Activated CD4-positive, alpha-beta T cell treated with anti-CD3 and anti-CD28 coated beads for 36 hours (primary cell): ENCODE measurements around the gene ALDOC. TPM values are rescaled to one million over a fixed set of nuclear protein-coding genes. Genes with fewer than 3 reads are reported as not detected.

Experiments
- ATAC-seq: fragments of 200-7000 bp; cut with Tn5 transposase; one replicate; pipeline ENCODE4 v1.10.0; 2021; ENCODE audit warnings: mild to moderate bottlenecking, moderate library complexity
- CTCF ChIA-PET: fragments of 350-600 bp; sonication (Branson Sonifier 250); formaldehyde crosslinking; loops from one replicate; lab custom pipeline; 2021; ENCODE audit warnings: antibody characterized with exemption; lab: Charles Lee
- POLR2A ChIA-PET: fragments of 350-600 bp; sonication (Branson Sonifier 250); formaldehyde crosslinking; loops from one replicate; lab custom pipeline; 2021; ENCODE audit warnings: antibody characterized with exemption, inconsistent platforms; lab: Charles Lee
- DNase-seq: peaks from one replicate; pipeline ENCODE4 v3.0.0-alpha.2; 2020
- H3K27ac Mint-ChIP-seq: one replicate; pipeline ENCODE4 v1.8.0; 2021; ENCODE audit warnings: mixed read lengths
- H3K27me3 Mint-ChIP-seq: one replicate; pipeline ENCODE4 v1.8.0; 2021; ENCODE audit warnings: mixed read lengths
- H3K36me3 Mint-ChIP-seq: one replicate; pipeline ENCODE4 v1.8.0; 2021; ENCODE audit warnings: low read depth, mixed read lengths
- H3K4me1 Mint-ChIP-seq: one replicate; pipeline ENCODE4 v1.8.0; 2021; ENCODE audit warnings: mixed read lengths
- H3K4me3 Mint-ChIP-seq: one replicate; pipeline ENCODE4 v1.8.0; 2021; ENCODE audit warnings: mild to moderate bottlenecking, moderate library complexity, mixed read lengths
- H3K9me3 Mint-ChIP-seq: one replicate; pipeline ENCODE4 v1.8.0; 2021; ENCODE audit warnings: low read depth, mixed read lengths
- intact Hi-C, 2 experiments: fragments of 100-400 bp; cut with DNase I in 1 of 2; cut with micrococcal nuclease in 1 of 2; formaldehyde crosslinking; loops; one replicate each; pipeline versions ENCODE4 v1.14.2 to v1.15.1; 2022 to 2024; cut with DNase I, micrococcal nuclease
- total RNA-seq, 2 experiments: library from RNA; stranded (reverse); gene quantifications; one replicate each; pipeline ENCODE4 v1.2.3, GENCODE V29; 2021

ALDOC gene
- total RNA-seq, 2 experiments from 2014 or later: 131 to 133 TPM

GRCh38 chr17:28523876-28524275, 52.8 kb downstream of the ALDOC start:
- ATAC-seq (no peak), DNase-seq (no peak)
- ChIA-PET POLR2A (no interaction called here), CTCF (no interaction called here)
- H3K27ac Mint-ChIP-seq: no peak overlapping the region
- H3K4me1 Mint-ChIP-seq: no peaks in the 10 kb centered on the region
- no peaks in the 10 kb centered on the region for H3K27me3 Mint-ChIP-seq
- intact Hi-C loops: no loop called here
- H3K4me3 Mint-ChIP-seq: no peak overlapping the region
- H3K9me3 Mint-ChIP-seq: no peaks in the 10 kb centered on the region
- no peaks in the 10 kb centered on the region for H3K36me3 Mint-ChIP-seq

GRCh38 chr17:28523186-28523585, 53.5 kb downstream of the ALDOC start:
- Mint-ChIP-seq H3K27me3 (no peaks in the 10 kb centered on the region), H3K9me3 (no peaks in the 10 kb centered on the region), H3K27ac (no peak overlapping the region), H3K36me3 (no peaks in the 10 kb centered on the region), H3K4me3 (no peak overlapping the region), H3K4me1 (no peaks in the 10 kb centered on the region)
- no peak for ATAC-seq
- POLR2A ChIA-PET: no interaction called here
- CTCF ChIA-PET: no interaction called here
- no peak for DNase-seq
- intact Hi-C loops: no loop called here

Other genes starting within 250 kb of the ALDOC start
- 10 to 100 TPM; 12.9 to 17.3 TPM for gene IFT20, start 241.4 kb downstream of the ALDOC start, total RNA-seq
- gene TNFAIP1, start 241.1 kb downstream of the ALDOC start, total RNA-seq: 10 to 100 TPM; 25.5 to 26.1 TPM
- 10 to 100 TPM; 84.9 to 98.4 TPM for gene POLDIP2, start 219.4 kb downstream of the ALDOC start, total RNA-seq
- gene SEBOX, start 211.7 kb downstream of the ALDOC start, total RNA-seq: not detected
- gene VTN, start 206.6 kb downstream of the ALDOC start, total RNA-seq: under 1 TPM in 1 of 2 experiments, not detected in 1; 0.21 TPM
- gene SARM1, start 205.2 kb downstream of the ALDOC start, total RNA-seq: 10 to 100 TPM; 18.1 to 21.9 TPM
- 1 to 10 TPM; 3.0 to 4.0 TPM for gene SLC46A1, start 170.7 kb downstream of the ALDOC start, total RNA-seq
- not detected for gene SLC13A2, start 103.3 kb downstream of the ALDOC start, total RNA-seq
- gene FOXN1, start 70.5 kb downstream of the ALDOC start, total RNA-seq: not detected
- 10 to 100 TPM; 35.9 to 48.7 TPM for gene UNC119, start 24.3 kb downstream of the ALDOC start, total RNA-seq
- gene PIGS, start 5.4 kb downstream of the ALDOC start, total RNA-seq: 10 to 100 TPM; 38.7 to 41.4 TPM
- gene SPAG5, start 22.1 kb upstream of the ALDOC start, total RNA-seq: 100 to 1,000 TPM; 142 to 165 TPM
- gene RSKR, start 37.3 kb upstream of the ALDOC start, total RNA-seq: 10 to 100 TPM; 17.6 to 21.4 TPM
- gene BLTP2, start 68.3 kb upstream of the ALDOC start, total RNA-seq: 100 to 1,000 TPM; 138 to 152 TPM
- 10 to 100 TPM; 36.6 to 37.2 TPM for gene SDF2, start 85.0 kb upstream of the ALDOC start, total RNA-seq
- gene SUPT6H, start 85.3 kb upstream of the ALDOC start, total RNA-seq: 10 to 100 TPM; 80.6 to 85.8 TPM
- gene PROCA1, start 135.0 kb upstream of the ALDOC start, total RNA-seq: 1 to 10 TPM; 4.0 to 4.5 TPM
- gene RAB34, start 141.0 kb upstream of the ALDOC start, total RNA-seq: 10 to 100 TPM; 13.6 to 17.4 TPM
- gene RPL23A, start 143.1 kb upstream of the ALDOC start, total RNA-seq: 1,000 to 10,000 TPM; 2,164 to 2,505 TPM
- gene TLCD1, start 149.3 kb upstream of the ALDOC start, total RNA-seq: 1 to 10 TPM; 8.5 to 8.7 TPM
- gene NEK8, start 151.9 kb upstream of the ALDOC start, total RNA-seq: 1 to 10 TPM; 3.8 to 4.0 TPM
- gene TRAF4, start 167.1 kb upstream of the ALDOC start, total RNA-seq: 100 to 1,000 TPM in 1 of 2 experiments, 10 to 100 TPM in 1; 96.5 to 117 TPM